Gastroesophageal sphincter (tissue), 4 donors: Measurements from ENCODE around the gene ZNF750. TPM values are rescaled to one million over a fixed set of nuclear protein-coding genes. Genes with fewer than 3 reads are reported as not detected.

Experiments
- ATAC-seq: fragments of 150-250 bp; one replicate; pipeline ENCODE4 v1.9.1; 2016; ENCODE audit warnings: mild to moderate bottlenecking, moderate library complexity
- H3K27ac ChIP-seq, 4 donors: fragments of 200-600 bp; sonication (generic) in 3 of 4; 1 replicate in 3 of 4; 2 replicates in 1 of 4; pipeline ENCODE4 v1.5.1; 2016 to 2019
- H3K27me3 ChIP-seq: fragments of 200-600 bp; sonication (generic); one replicate; pipeline ENCODE4 v1.5.1; 2019
- H3K36me3 ChIP-seq, 2 donors: fragments of 200-600 bp; sonication (generic); one replicate each; pipeline ENCODE4 v1.5.1; 2019; ENCODE audit warnings: control low read depth in 1 of 2
- H3K4me1 ChIP-seq, 3 donors: fragments of 200-600 bp; sonication (generic); 1 replicate in 2 of 3; 2 replicates in 1 of 3; pipeline ENCODE4 v1.5.1; 2016 to 2019; ENCODE audit warnings: control low read depth in 2 of 3
- H3K4me3 ChIP-seq, 2 donors: fragments of 200-600 bp; sonication (generic); one replicate each; pipeline ENCODE4 v1.5.1; 2019; ENCODE audit warnings: mild to moderate bottlenecking in 1 of 2, moderate library complexity in 1 of 2
- H3K9me3 ChIP-seq, 3 donors: fragments of 200-600 bp; sonication (generic); one replicate each; pipeline ENCODE4 v1.5.1; 2017 to 2019; ENCODE audit warnings: control low read depth in 2 of 3
- CTCF ChIP-seq, 4 experiments: fragments of 200-600 bp in 2 of 4; fragments of 450-650 bp in 2 of 4; sonication (generic) in 1 of 4; IDR thresholded peaks; one replicate each; pipeline ENCODE4 v1.5.1; 2017 to 2019; ENCODE audit warnings: antibody characterized with exemption in 4 of 4, mild to moderate bottlenecking in 2 of 4, moderate library complexity in 2 of 4
- EP300 ChIP-seq: sonication (generic); formaldehyde crosslinking; IDR thresholded peaks from one replicate; pipeline ENCODE4 v1.6.1; 2017; ENCODE audit warnings: antibody characterized with exemption, mild to moderate bottlenecking
- POLR2A ChIP-seq, 2 donors: fragments of 450-650 bp; IDR thresholded peaks; one replicate each; pipeline ENCODE4 v1.6.1; 2017; ENCODE audit warnings: antibody characterized with exemption in 2 of 2, mild to moderate bottlenecking in 2 of 2, moderate library complexity in 1 of 2
- POLR2AphosphoS5 ChIP-seq: sonication (generic); formaldehyde crosslinking; IDR thresholded peaks from one replicate; pipeline ENCODE4 v1.6.1; 2017; ENCODE audit warnings: antibody characterized with exemption
- WGBS, 2 donors: methylation state at CpG; one replicate each; pipeline ENCODE4 v1.1.5; 2018; ENCODE audit warnings: low coverage in 1 of 2; 5-methylcytosine and 5-hydroxymethylcytosine counted together
- total RNA-seq, 4 donors: library from RNA; depleted of rRNA; stranded (reverse); fragments of >200 nt; gene quantifications; one replicate each; pipeline ENCODE4 v1.1.0, GENCODE V29; 2016

ZNF750 gene
- total RNA-seq, 4 donors from 2014 or later = 0.46 to 1.6 (median 1.1) TPM; not detected in 1

GRCh38 chr17:82795615-82796014 is 44.2 kb downstream of the ZNF750 start:
- TF ChIP-seq CTCF (IDR thresholded peaks at IDR 0.05) = no peak
- peak overlapping the region in 3 of 4 donors; percentile 44 to 57 (median 54) for H3K27ac ChIP-seq
- ATAC-seq = no peak
- WGBS, 2 donors = 100% methylated on average over 4 of the region's 14 CpGs; no CpG with 5 or more reads in 1 of the 2 donors
- H3K4me1 ChIP-seq = peaks cover 0 to 27% (median 6%) of the 10 kb centered on the region in 3 donors
- H3K4me3 ChIP-seq = no peak overlapping the region
- H3K36me3 ChIP-seq = peaks cover 0 to 35% of the 10 kb centered on the region in 2 donors
- no peaks in the 10 kb centered on the region for H3K27me3 ChIP-seq
- no peaks in the 10 kb centered on the region for H3K9me3 ChIP-seq

- Histone ChIP-seq H3K4me1 (peaks cover 0 to 27% (median 6%) of the 10 kb centered on the region in 3 donors), H3K4me3 (no peak overlapping the region), H3K27me3 (no peaks in the 10 kb centered on the region), H3K27ac (peak overlapping the region in 3 of 4 donors; percentile 44 to 57 (median 54)), H3K36me3 (peaks cover 0 to 31% of the 10 kb centered on the region in 2 donors), H3K9me3 (no peaks in the 10 kb centered on the region)
- peak; percentile 42 for ATAC-seq
- TF ChIP-seq EP300 (no peak), POLR2AphosphoS5 (peak; percentile 45)
- 49% methylated on average over 6 of the region's 18 CpGs; no CpG with 5 or more reads in 1 of the 2 donors for WGBS, 2 donors
These were observed 44.9 kb downstream of the ZNF750 start for GRCh38 chr17:82794781-82795482.

- peaks cover 0 to 27% of the 10 kb centered on the region in 2 donors for H3K36me3 ChIP-seq
- H3K27me3 ChIP-seq = no peaks in the 10 kb centered on the region
- peak; percentile 37 for ATAC-seq
- peak overlapping the region in 3 of 4 donors; percentile 44 to 57 (median 54) for H3K27ac ChIP-seq
- H3K4me3 ChIP-seq = no peak overlapping the region
- TF ChIP-seq EP300 = no peak
- H3K9me3 ChIP-seq = no peaks in the 10 kb centered on the region
- H3K4me1 ChIP-seq = peaks cover 0 to 27% (median 6%) of the 10 kb centered on the region in 3 donors
- WGBS, 2 donors = 20 to 33% methylated on average over 1 to 10 of the region's 15 CpGs
These were observed 45.7 kb downstream of the ZNF750 start for GRCh38 chr17:82793974-82794630.

- Histone ChIP-seq H3K27me3 (no peaks in the 10 kb centered on the region), H3K4me1 (peaks cover 0 to 27% (median 6%) of the 10 kb centered on the region in 3 donors), H3K9me3 (no peaks in the 10 kb centered on the region), H3K27ac (no peak overlapping the region), H3K36me3 (peaks cover 0 to 22% of the 10 kb centered on the region in 2 donors), H3K4me3 (no peak overlapping the region)
- ATAC-seq = no peak
- no peak for TF ChIP-seq CTCF (IDR thresholded peaks at IDR 0.05)
- no peak for TF ChIP-seq EP300
- no peak for TF ChIP-seq POLR2AphosphoS5
- TF ChIP-seq POLR2A (IDR thresholded peaks at IDR 0.05) = no peak
- WGBS, 2 donors = 60 to 68% methylated on average over 2 to 5 of the region's 12 CpGs
These were observed 48.3 kb downstream of the ZNF750 start for GRCh38 chr17:82791532-82791931.

GRCh38 chr17:82790391-82790790 is 49.4 kb downstream of the ZNF750 start:
- H3K4me1 ChIP-seq = peaks cover 0 to 23% (median 6%) of the 10 kb centered on the region in 3 donors
- no peaks in the 10 kb centered on the region for H3K27me3 ChIP-seq
- H3K27ac ChIP-seq = no peak overlapping the region
- WGBS, 2 donors = 93 to 100% methylated on average over 2 to 5 of the region's 13 CpGs
- ATAC-seq = no peak
- TF ChIP-seq CTCF (IDR thresholded peaks at IDR 0.05) (no peak), POLR2AphosphoS5 (no peak), EP300 (no peak), POLR2A (IDR thresholded peaks at IDR 0.05) (no peak)
- peaks cover 0 to 18% of the 10 kb centered on the region in 2 donors for H3K36me3 ChIP-seq
- H3K9me3 ChIP-seq = no peaks in the 10 kb centered on the region
- H3K4me3 ChIP-seq = no peak overlapping the region
